Right lobe of liver (tissue), 6 donors: ENCODE measurements around the gene RAPGEF2. TPM values are rescaled to one million over a fixed set of nuclear protein-coding genes. Genes with fewer than 3 reads are reported as not detected.
"Not testable (repeated sequence)": the region's sequence is repeated elsewhere in the genome, so short reads cannot be mapped to it uniquely, and the experiment has no call there.

Experiments
- ATAC-seq, 4 donors: fragments of 200-7000 bp; cut with Tn5 transposase; one replicate each; pipeline ENCODE4 v1.9.1; 2020; ENCODE audit warnings: mild to moderate bottlenecking in 4 of 4, moderate library complexity in 4 of 4
- DNase-seq, 3 donors: peaks; one replicate each; pipeline ENCODE4 v3.0.0-alpha.2; 2020
- H3K27ac ChIP-seq, 3 donors: fragments of 200-600 bp; one replicate each; pipeline ENCODE4 v1.8.0; 2022
- H3K27me3 ChIP-seq, 2 donors: fragments of 200-600 bp; one replicate each; pipeline ENCODE4 v1.8.0; 2022
- H3K36me3 ChIP-seq, 4 donors: fragments of 200-600 bp; sonication (generic) in 1 of 4; one replicate each; pipeline versions ENCODE4 v1.5.1 to v1.8.0; 2017 to 2022; ENCODE audit warnings: control low read depth in 1 of 4
- H3K4me1 ChIP-seq, 4 donors: fragments of 200-600 bp; sonication (generic) in 1 of 4; one replicate each; pipeline versions ENCODE4 v1.5.1 to v1.8.0; 2017 to 2022; ENCODE audit warnings: control low read depth in 1 of 4
- H3K4me3 ChIP-seq, 3 donors: fragments of 200-600 bp; one replicate each; pipeline ENCODE4 v1.8.0; 2022
- H3K9me3 ChIP-seq, 4 donors: fragments of 200-600 bp; sonication (generic) in 1 of 4; one replicate each; pipeline versions ENCODE4 v1.5.1 to v1.8.0; 2017 to 2022; ENCODE audit warnings: control low read depth in 1 of 4
- POLR2A ChIP-seq: fragments of 450-650 bp; IDR thresholded peaks from one replicate; pipeline ENCODE4 v1.6.1; 2017; ENCODE audit warnings: antibody characterized with exemption, mild to moderate bottlenecking
- WGBS: methylation state at CpG from one replicate; pipeline ENCODE4 v1.1.6; 2018; ENCODE audit warnings: low coverage, low lambda C conversion rate; ENCODE audit not compliant: insufficient coverage; ENCODE audit errors: missing lambda C conversion rate; 5-methylcytosine and 5-hydroxymethylcytosine counted together
- intact Hi-C, 2 donors: fragments of 100-400 bp; cut with DNase I; formaldehyde crosslinking; loops; one replicate each; pipeline versions ENCODE4 v1.11.2 to v1.14.1; 2022
- total RNA-seq, 6 experiments: library from RNA; depleted of rRNA in 2 of 6; stranded (reverse); fragments of >200 nt in 2 of 6; fragmentation: NEBNext Ultra II Directional in 3 of 6; extraction: Animal tissue kit (Norgen Biotek cat#: 25700) in 3 of 6; gene quantifications; one replicate each; pipeline versions ENCODE4 v1.1.0 to v1.2.4, GENCODE V29; 2016 to 2023
- TF ChIP-seq, protein P1 (sequence below), 4 donors: fragments of 200-600 bp in 3 of 4; fragments of 450-650 bp in 1 of 4; IDR thresholded peaks; one replicate each; pipeline versions ENCODE4 v1.5.1 to v1.8.0; 2016 to 2022; ENCODE audit warnings: antibody characterized with exemption in 4 of 4, mild to moderate bottlenecking in 2 of 4
- donor health status: DM: no; HTN: yes; CAD: no.
- donor health status: DM: no; HTN: no; CAD: no.
- donor health status: DM: no; HTN: no; CAD: no.
- donor health status: DM: no; HTN: yes; CAD: no.
- donor health status: DM: no; HTN: yes; CAD: no.

The RAPGEF2 gene
- total RNA-seq, 6 experiments from 2014 or later: 22.1 to 32.1 (median 27.2) TPM

DNA sequence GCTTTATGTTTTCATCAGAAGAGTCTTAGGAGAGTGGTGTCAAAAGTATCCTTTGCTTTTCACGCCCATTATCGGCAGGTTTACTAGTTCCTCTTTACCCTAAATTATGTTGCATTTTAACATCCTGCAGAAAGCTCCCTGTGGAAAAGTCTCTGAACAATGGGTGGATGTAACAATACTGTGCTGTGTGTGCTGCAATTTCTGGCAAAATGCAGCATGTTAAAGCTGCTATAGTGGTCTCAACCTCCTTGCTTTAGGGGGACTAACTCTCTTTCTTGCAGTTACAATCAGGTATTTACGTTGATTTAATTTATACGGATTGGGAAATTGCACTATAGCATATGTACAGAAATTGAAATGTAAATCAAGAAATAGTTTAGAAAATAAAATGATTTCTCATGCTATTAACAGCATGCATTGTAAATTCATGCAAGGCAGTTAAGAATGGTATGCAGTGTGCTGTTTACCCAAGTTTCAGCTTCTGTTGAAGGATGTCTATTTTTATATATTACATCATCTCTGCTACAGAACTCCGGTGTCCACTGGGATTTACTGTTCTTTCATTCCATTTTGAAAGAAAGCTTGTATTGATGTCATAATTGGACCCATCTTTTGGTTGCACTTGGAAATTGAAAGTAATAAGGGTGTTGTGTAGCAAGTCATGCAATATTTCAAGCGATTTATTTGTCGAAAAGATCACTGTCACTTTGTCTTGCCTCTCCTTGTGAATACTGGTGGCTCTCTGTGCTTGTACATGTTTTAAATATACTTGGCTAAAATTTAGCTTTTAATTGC, 145.7 kb downstream of the RAPGEF2 start:
- Histone ChIP-seq H3K9me3 (no peaks in the 10 kb centered on the region), H3K36me3 (no peaks in the 10 kb centered on the region), H3K4me1 (peaks cover 0 to 5% (median 3%) of the 10 kb centered on the region in 4 donors), H3K27me3 (no peaks in the 10 kb centered on the region), H3K27ac (peak overlapping the region; percentile 48 to 81 (median 58)), H3K4me3 (peak overlapping the region in 2 of 3 donors; percentile 7 to 18)
- intact Hi-C loops: no loop called here
- 42% methylated on average over 7 of the region's 7 CpGs for WGBS
- DNase-seq: no peak
- ATAC-seq: peak; percentile 87 to 96 (median 94)
- TF ChIP-seq, protein P1, sequence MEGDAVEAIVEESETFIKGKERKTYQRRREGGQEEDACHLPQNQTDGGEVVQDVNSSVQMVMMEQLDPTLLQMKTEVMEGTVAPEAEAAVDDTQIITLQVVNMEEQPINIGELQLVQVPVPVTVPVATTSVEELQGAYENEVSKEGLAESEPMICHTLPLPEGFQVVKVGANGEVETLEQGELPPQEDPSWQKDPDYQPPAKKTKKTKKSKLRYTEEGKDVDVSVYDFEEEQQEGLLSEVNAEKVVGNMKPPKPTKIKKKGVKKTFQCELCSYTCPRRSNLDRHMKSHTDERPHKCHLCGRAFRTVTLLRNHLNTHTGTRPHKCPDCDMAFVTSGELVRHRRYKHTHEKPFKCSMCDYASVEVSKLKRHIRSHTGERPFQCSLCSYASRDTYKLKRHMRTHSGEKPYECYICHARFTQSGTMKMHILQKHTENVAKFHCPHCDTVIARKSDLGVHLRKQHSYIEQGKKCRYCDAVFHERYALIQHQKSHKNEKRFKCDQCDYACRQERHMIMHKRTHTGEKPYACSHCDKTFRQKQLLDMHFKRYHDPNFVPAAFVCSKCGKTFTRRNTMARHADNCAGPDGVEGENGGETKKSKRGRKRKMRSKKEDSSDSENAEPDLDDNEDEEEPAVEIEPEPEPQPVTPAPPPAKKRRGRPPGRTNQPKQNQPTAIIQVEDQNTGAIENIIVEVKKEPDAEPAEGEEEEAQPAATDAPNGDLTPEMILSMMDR (IDR thresholded peaks at IDR 0.05): no peak
- no peak for TF ChIP-seq POLR2A

DNA sequence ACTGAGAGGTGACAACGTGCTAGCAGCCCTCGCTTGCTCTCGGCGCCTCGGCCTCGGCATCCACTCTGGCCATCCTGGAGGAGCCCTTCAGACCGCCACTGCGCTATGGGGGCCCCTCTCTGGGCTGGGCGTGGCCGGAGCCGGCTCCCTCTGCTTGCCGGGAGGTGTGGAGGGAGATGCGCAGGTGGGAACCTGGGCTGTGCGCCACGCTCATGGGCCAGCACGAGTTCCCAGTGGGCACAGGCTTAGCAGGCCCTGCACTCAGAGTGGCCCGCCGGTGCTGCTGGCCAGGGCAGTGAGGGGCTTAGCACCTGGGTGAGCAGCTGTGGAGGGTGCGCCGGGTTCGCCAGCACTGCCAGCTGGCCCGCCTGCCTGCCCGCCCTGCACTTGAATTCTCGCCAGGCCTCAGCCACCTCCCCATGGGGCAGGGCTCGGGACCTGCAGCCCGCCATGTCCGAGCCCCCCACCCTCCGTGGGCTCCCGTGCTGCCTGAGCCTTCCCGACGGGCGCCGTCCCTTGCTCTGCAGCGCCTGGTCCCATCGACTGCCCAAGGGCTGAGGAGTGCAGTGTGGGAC, 148.0 kb downstream of the RAPGEF2 start:
- no peak overlapping the region for H3K4me3 ChIP-seq
- H3K27ac ChIP-seq: no peak overlapping the region
- no peaks in the 10 kb centered on the region for H3K36me3 ChIP-seq
- no CpG with 5 or more reads among the region's 35 CpGs for WGBS
- TF ChIP-seq POLR2A: no peak
- TF ChIP-seq, protein P1 (IDR thresholded peaks at IDR 0.05): no peak
- intact Hi-C loops: no loop called here
- peaks cover 0 to 5% (median 3%) of the 10 kb centered on the region in 4 donors for H3K4me1 ChIP-seq
- no peak for DNase-seq
- H3K27me3 ChIP-seq: no peaks in the 10 kb centered on the region
- H3K9me3 ChIP-seq: no peaks in the 10 kb centered on the region
- peak in 1 of 4 donors; percentile 28 for ATAC-seq

DNA sequence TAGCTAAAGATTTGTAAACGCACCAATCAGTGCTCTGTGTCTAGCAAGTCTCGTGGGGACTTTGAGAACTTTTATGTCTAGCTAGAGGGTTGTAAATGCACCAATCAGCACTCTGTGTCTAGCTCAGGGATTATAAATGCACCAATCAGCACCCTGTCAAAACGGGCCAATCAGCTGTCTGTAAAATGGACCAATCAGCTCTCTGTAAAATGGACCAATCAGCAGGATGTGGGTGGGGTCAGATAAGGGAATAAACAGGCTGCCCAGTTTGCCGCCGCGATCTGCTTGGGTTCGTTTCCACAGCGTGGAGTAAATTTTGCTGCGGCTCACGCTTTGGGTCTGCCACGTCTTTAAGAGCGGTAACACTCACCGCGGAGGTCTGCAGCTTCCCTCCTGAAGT, 148.7 kb downstream of the RAPGEF2 start:
- H3K27ac ChIP-seq, H3K27me3 ChIP-seq, H3K36me3 ChIP-seq, H3K9me3 ChIP-seq, DNase-seq, intact Hi-C loops, H3K4me1 ChIP-seq, ATAC-seq, H3K4me3 ChIP-seq: not testable (repeated sequence)
- WGBS: 100% methylated on average over 11 of the region's 14 CpGs

DNA sequence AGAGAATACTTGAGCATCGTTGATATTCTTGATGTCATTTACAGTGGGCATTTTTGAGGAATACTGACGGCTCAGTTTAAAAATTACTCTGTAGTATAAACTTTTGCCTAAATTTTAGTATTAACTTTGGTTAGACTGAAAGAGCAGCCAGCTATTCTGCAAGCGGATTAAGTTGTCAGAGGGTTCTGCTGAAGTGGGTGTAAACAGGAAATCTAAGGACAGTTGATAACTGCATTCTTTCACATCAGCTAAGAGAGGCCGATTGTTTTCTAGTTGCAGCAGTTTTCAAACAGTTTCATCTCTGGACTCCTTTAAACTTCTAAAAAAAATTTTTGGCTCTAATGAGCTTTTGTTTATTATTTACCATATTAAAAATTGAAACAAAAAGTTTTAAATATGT, 149.6 kb downstream of the RAPGEF2 start:
- Histone ChIP-seq H3K9me3 (no peaks in the 10 kb centered on the region), H3K36me3 (no peaks in the 10 kb centered on the region), H3K4me3 (no peak overlapping the region), H3K4me1 (peaks cover 0 to 5% (median 3%) of the 10 kb centered on the region in 4 donors), H3K27ac (peak overlapping the region in 1 of 3 donors; percentile 3), H3K27me3 (no peaks in the 10 kb centered on the region)
- WGBS: 68% methylated on average over 4 of the region's 4 CpGs
- peak; percentile 24 to 62 (median 56) for ATAC-seq
- intact Hi-C loops: no loop called here
- TF ChIP-seq POLR2A: no peak
- TF ChIP-seq, protein P1 (IDR thresholded peaks at IDR 0.05): no peak
- DNase-seq: no peak

DNA sequence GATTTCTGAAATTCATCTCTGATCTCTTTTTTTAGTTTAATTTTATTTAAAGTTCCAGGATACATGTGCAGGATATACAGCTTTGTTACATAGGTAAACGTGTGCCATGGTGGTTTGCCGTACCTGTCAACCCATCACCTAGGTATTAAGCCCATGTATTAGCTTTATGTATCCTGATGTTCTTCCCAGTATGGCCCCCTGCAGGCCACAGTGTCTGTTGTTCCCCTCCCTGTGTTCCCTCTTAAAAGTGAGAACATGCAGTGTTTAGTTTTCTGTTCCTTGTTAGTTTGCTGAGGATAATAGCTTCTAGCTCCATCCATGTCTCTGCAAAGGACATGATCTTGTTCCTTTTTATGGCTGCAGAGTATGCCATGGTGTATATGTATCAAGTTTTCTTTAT, 153.2 kb downstream of the RAPGEF2 start:
- intact Hi-C loops: no loop called here
- ATAC-seq (no peak), DNase-seq (no peak)
- Histone ChIP-seq H3K36me3 (no peaks in the 10 kb centered on the region), H3K4me3 (no peak overlapping the region), H3K27me3 (no peaks in the 10 kb centered on the region), H3K4me1 (peaks cover 0 to 20% (median 4%) of the 10 kb centered on the region in 4 donors), H3K27ac (no peak overlapping the region), H3K9me3 (no peaks in the 10 kb centered on the region)
- WGBS: 71% methylated on average over 1 of the region's 2 CpGs
- TF ChIP-seq, protein P1 (IDR thresholded peaks at IDR 0.05): no peak
- no peak for TF ChIP-seq POLR2A
